Mononuclear cell (primary cell): Measurements from ENCODE around the gene RND2. TPM values are rescaled to one million over a fixed set of nuclear protein-coding genes. Genes with fewer than 3 reads are reported as not detected.
A peak's percentile ranks its signal among the peaks of the same experiment; 100 is the strongest.

Experiments used
- H3K27me3 ChIP-seq: 2 replicates; pipeline ENCODE4 v1.6.0; 2011; ENCODE audit warnings: low read length, control low read depth; ENCODE audit not compliant: insufficient read depth
- H3K4me1 ChIP-seq: 2 replicates; pipeline ENCODE4 v1.5.1; 2011; ENCODE audit warnings: mild to moderate bottlenecking, low read length, control low read depth; ENCODE audit not compliant: insufficient read depth
- H3K4me3 ChIP-seq: 2 replicates; pipeline ENCODE4 v1.5.1; 2011; ENCODE audit warnings: mild to moderate bottlenecking, low read length, moderate library complexity
- H3K9me3 ChIP-seq: 2 replicates; pipeline ENCODE4 v1.5.1; 2011; ENCODE audit warnings: low read depth, mild to moderate bottlenecking, control low read depth, low read length
- total RNA-seq: library from RNA; depleted of rRNA; stranded (reverse); fragments of >200 nt; gene quantifications from one replicate; pipeline ENCODE4 v1.2.3, GENCODE V29; 2012

RND2 gene
- total RNA-seq, 1 donor = 0.10 TPM

- H3K4me1 ChIP-seq = peaks cover 42% of the 10 kb centered on the region
- H3K9me3 ChIP-seq = no peaks in the 10 kb centered on the region
- H3K27me3 ChIP-seq = no peaks in the 10 kb centered on the region
- H3K4me3 ChIP-seq = no peak overlapping the region
Observed at GRCh38 chr17:43016216-43016615, 8.8 kb upstream of the RND2 start.

GRCh38 chr17:43018008-43018853, 6.8 kb upstream of the RND2 start:
- H3K9me3 ChIP-seq = no peaks in the 10 kb centered on the region
- H3K27me3 ChIP-seq = no peaks in the 10 kb centered on the region
- H3K4me1 ChIP-seq = peaks cover 52% of the 10 kb centered on the region
- no peak overlapping the region for H3K4me3 ChIP-seq

- no peaks in the 10 kb centered on the region for H3K9me3 ChIP-seq
- no peak overlapping the region for H3K4me3 ChIP-seq
- no peaks in the 10 kb centered on the region for H3K27me3 ChIP-seq
- H3K4me1 ChIP-seq = peaks cover 57% of the 10 kb centered on the region
Observed at GRCh38 chr17:43018932-43019331, 6.1 kb upstream of the RND2 start.

- Histone ChIP-seq H3K9me3 (no peaks in the 10 kb centered on the region), H3K4me1 (peaks cover 57% of the 10 kb centered on the region), H3K4me3 (no peak overlapping the region), H3K27me3 (no peaks in the 10 kb centered on the region)
Observed at GRCh38 chr17:43019418-43019817, 5.6 kb upstream of the RND2 start.

GRCh38 chr17:43020030-43020621, 4.9 kb upstream of the RND2 start:
- Histone ChIP-seq H3K4me3 (no peak overlapping the region), H3K27me3 (no peaks in the 10 kb centered on the region), H3K4me1 (peaks cover 59% of the 10 kb centered on the region), H3K9me3 (no peaks in the 10 kb centered on the region)

GRCh38 chr17:43020789-43021740, 4.0 kb upstream of the RND2 start:
- Histone ChIP-seq H3K27me3 (no peaks in the 10 kb centered on the region), H3K4me1 (peaks cover 59% of the 10 kb centered on the region), H3K9me3 (no peaks in the 10 kb centered on the region), H3K4me3 (peak overlapping the region; percentile 71)

- Histone ChIP-seq H3K4me1 (peaks cover 59% of the 10 kb centered on the region), H3K4me3 (peak within 1 kb of the TSS; percentile 71), H3K27me3 (no peaks in the 10 kb centered on the region), H3K9me3 (no peaks in the 10 kb centered on the region)
Observed at GRCh38 chr17:43021741-43022512, 3.1 kb upstream of the RND2 start, which contains the start of gene VAT1. Gene VAT1, minus strand, starts transcription at chr17:43022385. Its CDS starts 63 bp downstream, at chr17:43022322.

GRCh38 chr17:43025290-43025657, 243 bp downstream of the RND2 start:
- no peak overlapping the region for H3K4me3 ChIP-seq
- H3K9me3 ChIP-seq = no peaks in the 10 kb centered on the region
- no peaks in the 10 kb centered on the region for H3K27me3 ChIP-seq
- peaks cover 39% of the 10 kb centered on the region for H3K4me1 ChIP-seq

- Histone ChIP-seq H3K9me3 (no peaks in the 10 kb centered on the region), H3K27me3 (no peaks in the 10 kb centered on the region), H3K4me3 (no peak overlapping the region), H3K4me1 (peaks cover 33% of the 10 kb centered on the region)
Observed at GRCh38 chr17:43025766-43026537, 921 bp downstream of the RND2 start.

GRCh38 chr17:43026595-43026994, 1.6 kb downstream of the RND2 start:
- Histone ChIP-seq H3K4me3 (no peak overlapping the region), H3K4me1 (peaks cover 29% of the 10 kb centered on the region), H3K27me3 (no peaks in the 10 kb centered on the region), H3K9me3 (no peaks in the 10 kb centered on the region)

- no peak overlapping the region for H3K4me3 ChIP-seq
- no peaks in the 10 kb centered on the region for H3K9me3 ChIP-seq
- no peaks in the 10 kb centered on the region for H3K27me3 ChIP-seq
- peaks cover 26% of the 10 kb centered on the region for H3K4me1 ChIP-seq
Observed at GRCh38 chr17:43027091-43028032, 2.3 kb downstream of the RND2 start.

- no peak overlapping the region for H3K4me3 ChIP-seq
- H3K4me1 ChIP-seq = peaks cover 19% of the 10 kb centered on the region
- H3K27me3 ChIP-seq = no peaks in the 10 kb centered on the region
- H3K9me3 ChIP-seq = no peaks in the 10 kb centered on the region
Observed at GRCh38 chr17:43028221-43028861, 3.3 kb downstream of the RND2 start.
